Measurements from ENCODE around the gene ATN1. TPM values are rescaled to one million over a fixed set of nuclear protein-coding genes. Genes with fewer than 3 reads are reported as not detected.
A peak's percentile ranks its signal among the peaks of the same experiment; 100 is the strongest.

ATN1 gene
- total and polyA plus RNA-seq, 9 of the 15 experiments (the other 6 are each of a cell fraction or from before 2014, with no cell fraction given), result 0.15 to 49.8 (median 2.7) TPM

DNA sequence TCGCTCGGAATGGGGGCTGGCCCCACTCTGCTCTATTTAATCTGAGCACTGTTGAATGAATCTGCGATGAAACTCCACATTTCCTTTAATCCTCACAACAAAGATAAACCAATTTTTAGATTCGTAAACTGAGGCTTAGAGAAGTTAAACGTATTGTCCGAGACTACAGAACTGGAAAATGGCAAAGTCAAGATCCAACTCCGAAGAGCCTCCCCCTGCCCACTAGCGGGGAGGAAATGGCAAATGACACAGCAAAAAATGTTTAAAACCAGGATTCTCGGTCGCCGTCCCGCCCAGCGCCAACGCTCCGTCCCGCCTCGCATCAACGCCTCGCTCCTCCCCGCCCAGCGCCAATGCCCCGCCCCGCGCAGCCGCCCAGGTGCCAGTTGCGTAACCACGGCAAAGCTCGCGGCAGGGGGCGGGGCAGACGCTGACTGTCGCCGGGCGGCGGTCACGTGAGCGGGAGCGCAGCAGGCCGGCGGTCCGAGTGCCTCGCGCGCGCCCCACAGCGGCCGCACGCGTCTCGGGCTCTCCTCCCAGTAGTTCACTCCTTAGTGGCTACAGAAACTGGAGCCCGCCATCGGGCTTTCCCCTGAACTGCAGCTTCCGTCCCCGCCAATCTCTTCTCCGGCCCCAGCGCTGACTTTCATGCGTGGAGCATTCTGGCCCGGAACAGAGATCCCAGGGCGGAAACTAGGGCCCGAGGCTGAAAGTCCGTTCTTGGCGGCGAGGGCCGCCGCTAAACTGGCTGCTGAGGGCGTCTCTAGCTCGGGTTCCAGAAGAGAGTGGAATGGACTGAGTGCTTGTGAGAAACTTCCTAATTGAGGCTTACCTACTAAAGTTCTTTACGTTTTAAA lies 36.7 kb upstream of the ATN1 start (continued):
- TF ChIP-seq, protein P1, sequence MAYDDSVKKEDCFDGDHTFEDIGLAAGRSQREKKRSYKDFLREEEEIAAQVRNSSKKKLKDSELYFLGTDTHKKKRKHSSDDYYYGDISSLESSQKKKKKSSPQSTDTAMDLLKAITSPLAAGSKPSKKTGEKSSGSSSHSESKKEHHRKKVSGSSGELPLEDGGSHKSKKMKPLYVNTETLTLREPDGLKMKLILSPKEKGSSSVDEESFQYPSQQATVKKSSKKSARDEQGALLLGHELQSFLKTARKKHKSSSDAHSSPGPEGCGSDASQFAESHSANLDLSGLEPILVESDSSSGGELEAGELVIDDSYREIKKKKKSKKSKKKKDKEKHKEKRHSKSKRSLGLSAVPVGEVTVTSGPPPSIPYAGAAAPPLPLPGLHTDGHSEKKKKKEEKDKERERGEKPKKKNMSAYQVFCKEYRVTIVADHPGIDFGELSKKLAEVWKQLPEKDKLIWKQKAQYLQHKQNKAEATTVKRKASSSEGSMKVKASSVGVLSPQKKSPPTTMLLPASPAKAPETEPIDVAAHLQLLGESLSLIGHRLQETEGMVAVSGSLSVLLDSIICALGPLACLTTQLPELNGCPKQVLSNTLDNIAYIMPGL (CRISPR knock-in tag; IDR thresholded peaks at IDR 0.05), result no peak; the same call in 1 of the 2 replicates
- TF ChIP-seq NEUROD1 (IDR thresholded peaks at IDR 0.05; ENCODE audit: borderline replicate concordance, low read depth, low read length, partially characterized antibody), result peak; percentile 6
- TF ChIP-seq ZNF444 (CRISPR knock-in tag; IDR thresholded peaks at IDR 0.05), result no peak
- TF ChIP-seq TEAD4 (IDR thresholded peaks at IDR 0.05; ENCODE audit: low read length), result peak; percentile 33; the same call in 1 of the 2 replicates
- TF ChIP-seq TEAD4 (CRISPR knock-in tag; IDR thresholded peaks at IDR 0.05; ENCODE audit: borderline replicate concordance), result no peak
- no peak for TF ChIP-seq FOXK2 (conservative IDR thresholded peaks at IDR 0.05 in 1 of 2, IDR thresholded peaks at IDR 0.05 in 1 of 2; ENCODE audit: low read depth in 2 of 2)
- no peak for TF ChIP-seq NFXL1 (CRISPR knock-in tag; IDR thresholded peaks at IDR 0.05)
- TF ChIP-seq, protein P2, sequence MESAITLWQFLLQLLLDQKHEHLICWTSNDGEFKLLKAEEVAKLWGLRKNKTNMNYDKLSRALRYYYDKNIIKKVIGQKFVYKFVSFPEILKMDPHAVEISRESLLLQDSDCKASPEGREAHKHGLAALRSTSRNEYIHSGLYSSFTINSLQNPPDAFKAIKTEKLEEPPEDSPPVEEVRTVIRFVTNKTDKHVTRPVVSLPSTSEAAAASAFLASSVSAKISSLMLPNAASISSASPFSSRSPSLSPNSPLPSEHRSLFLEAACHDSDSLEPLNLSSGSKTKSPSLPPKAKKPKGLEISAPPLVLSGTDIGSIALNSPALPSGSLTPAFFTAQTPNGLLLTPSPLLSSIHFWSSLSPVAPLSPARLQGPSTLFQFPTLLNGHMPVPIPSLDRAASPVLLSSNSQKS (CRISPR knock-in tag; IDR thresholded peaks at IDR 0.05), result no peak
- peak; percentile 33; the same call in 1 of the 2 replicates for TF ChIP-seq MXI1 (IDR thresholded peaks at IDR 0.05; ENCODE audit: low read depth, low read length)
- TF ChIP-seq, protein P3, sequence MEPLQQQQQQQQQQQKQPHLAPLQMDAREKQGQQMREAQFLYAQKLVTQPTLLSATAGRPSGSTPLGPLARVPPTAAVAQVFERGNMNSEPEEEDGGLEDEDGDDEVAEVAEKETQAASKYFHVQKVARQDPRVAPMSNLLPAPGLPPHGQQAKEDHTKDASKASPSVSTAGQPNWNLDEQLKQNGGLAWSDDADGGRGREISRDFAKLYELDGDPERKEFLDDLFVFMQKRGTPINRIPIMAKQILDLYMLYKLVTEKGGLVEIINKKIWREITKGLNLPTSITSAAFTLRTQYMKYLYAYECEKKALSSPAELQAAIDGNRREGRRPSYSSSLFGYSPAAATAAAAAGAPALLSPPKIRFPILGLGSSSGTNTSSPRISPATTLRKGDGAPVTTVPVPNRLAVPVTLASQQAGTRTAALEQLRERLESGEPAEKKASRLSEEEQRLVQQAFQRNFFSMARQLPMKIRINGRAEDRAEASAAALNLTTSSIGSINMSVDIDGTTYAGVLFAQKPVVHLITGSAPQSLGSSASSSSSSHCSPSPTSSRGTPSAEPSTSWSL (CRISPR knock-in tag; IDR thresholded peaks at IDR 0.05; ENCODE audit: borderline replicate concordance), result no peak
- TF ChIP-seq CREM (IDR thresholded peaks at IDR 0.05; ENCODE audit: low read depth), result peak; percentile 81
- no peak for TF ChIP-seq ZNF324 (CRISPR knock-in tag; IDR thresholded peaks at IDR 0.05)
- no peak for TF ChIP-seq ZNF174 (CRISPR knock-in tag; IDR thresholded peaks at IDR 0.05)
- no peak for TF ChIP-seq HSF4 (CRISPR knock-in tag; IDR thresholded peaks at IDR 0.05; ENCODE audit: borderline replicate concordance)
- TF ChIP-seq MXD1 (CRISPR knock-in tag; IDR thresholded peaks at IDR 0.05; ENCODE audit: borderline replicate concordance, poor library complexity, severe bottlenecking), result no peak
- TF ChIP-seq SUPT5H (IDR thresholded peaks at IDR 0.05), result peak; percentile 67
- peak; percentile 98 for TF ChIP-seq TFE3 (CRISPR knock-in tag; IDR thresholded peaks at IDR 0.05)
- TF ChIP-seq MEF2A (IDR thresholded peaks at IDR 0.05; ENCODE audit: control insufficient read depth, low read depth, low read length), result no peak
- peak; percentile 80 to 92 for TF ChIP-seq MAZ (CRISPR knock-in tag; conservative IDR thresholded peaks at IDR 0.05 in 1 of 2, IDR thresholded peaks at IDR 0.05 in 1 of 2)
- peak; percentile 48; the same call in 1 of the 2 replicates for TF ChIP-seq EGR1 (conservative IDR thresholded peaks at IDR 0.05)
- peak; percentile 32; the same call in 1 of the 2 replicates for TF ChIP-seq SMC3 (conservative IDR thresholded peaks at IDR 0.05; ENCODE audit: insufficient read depth, low read depth, low read length)

Data from K562 (cell line).